ENCODE results near the gene KMT5C.

The KMT5C gene

GRCh38 chr19:55353803-55354697 lies 14.4 kb downstream of the KMT5C start:
- Histone ChIP-seq H3K4me1 (ENCODE audit: control insufficient read depth in 1 of 2, insufficient read depth in 2 of 2, low read length in 2 of 2) (peaks cover 17 to 28% of the 10 kb centered on the region in 2 donors), H3K27me3 (ENCODE audit: control insufficient read depth in 1 of 2, insufficient read depth in 2 of 2, low read length in 2 of 2) (peaks cover 27 to 36% of the 10 kb centered on the region in 2 donors), H3K27ac (ENCODE audit: low read depth, low read length) (no peak overlapping the region), H3K36me3 (ENCODE audit: control insufficient read depth in 1 of 2, insufficient read depth in 2 of 2, low read length in 2 of 2) (no peaks in the 10 kb centered on the region), H3K9ac (ENCODE audit: low read depth in 1 of 2, low read length in 2 of 2) (no peak overlapping the region), H3K9me3 (ENCODE audit: control insufficient read depth in 1 of 2, low read length in 2 of 2) (no peaks in the 10 kb centered on the region), H3K4me3 (ENCODE audit: low read depth in 1 of 2, low read length in 2 of 2) (peak overlapping the region; percentile 48 to 63)

- Histone ChIP-seq H3K27ac (ENCODE audit: low read depth, low read length) (no peak within 1 kb of the TSS), H3K9ac (ENCODE audit: low read depth in 1 of 2, low read length in 2 of 2) (no peak within 1 kb of the TSS), H3K36me3 (ENCODE audit: control insufficient read depth in 1 of 2, insufficient read depth in 2 of 2, low read length in 2 of 2) (no peaks in the 10 kb centered on the region), H3K4me3 (ENCODE audit: low read depth in 1 of 2, low read length in 2 of 2) (peak within 1 kb of the TSS; percentile 48 to 63), H3K27me3 (ENCODE audit: control insufficient read depth in 1 of 2, insufficient read depth in 2 of 2, low read length in 2 of 2) (peaks cover 27 to 36% of the 10 kb centered on the region in 2 donors), H3K9me3 (ENCODE audit: control insufficient read depth in 1 of 2, low read length in 2 of 2) (no peaks in the 10 kb centered on the region), H3K4me1 (ENCODE audit: control insufficient read depth in 1 of 2, insufficient read depth in 2 of 2, low read length in 2 of 2) (peaks cover 17 to 28% of the 10 kb centered on the region in 2 donors)
Observed at GRCh38 chr19:55354698-55355212, 15.1 kb downstream of the KMT5C start, which contains the start of gene COX6B2. Gene COX6B2 (minus strand): TSS chr19:55354719. CDS start chr19:55354521, 198 bp downstream.

GRCh38 chr19:55355213-55355821 lies 15.6 kb downstream of the KMT5C start:
- Histone ChIP-seq H3K27me3 (ENCODE audit: control insufficient read depth in 1 of 2, insufficient read depth in 2 of 2, low read length in 2 of 2) (peaks cover 27 to 36% of the 10 kb centered on the region in 2 donors), H3K27ac (ENCODE audit: low read depth, low read length) (no peak overlapping the region)

GRCh38 chr19:55358493-55358892 lies 18.8 kb downstream of the KMT5C start:
- H3K27me3 ChIP-seq (ENCODE audit: control insufficient read depth in 1 of 2, insufficient read depth in 2 of 2, low read length in 2 of 2): peaks cover 7 to 9% of the 10 kb centered on the region in 2 donors
- H3K27ac ChIP-seq (ENCODE audit: low read depth, low read length): no peak overlapping the region
- H3K9ac ChIP-seq (ENCODE audit: low read depth in 1 of 2, low read length in 2 of 2): no peak overlapping the region
- no peak overlapping the region for H3K4me3 ChIP-seq (ENCODE audit: low read depth in 1 of 2, low read length in 2 of 2)
- H3K4me1 ChIP-seq (ENCODE audit: control insufficient read depth in 1 of 2, insufficient read depth in 2 of 2, low read length in 2 of 2): peaks cover 2 to 4% of the 10 kb centered on the region in 2 donors
- no peaks in the 10 kb centered on the region for H3K9me3 ChIP-seq (ENCODE audit: control insufficient read depth in 1 of 2, low read length in 2 of 2)
- no peaks in the 10 kb centered on the region for H3K36me3 ChIP-seq (ENCODE audit: control insufficient read depth in 1 of 2, insufficient read depth in 2 of 2, low read length in 2 of 2)

More at GRCh38 chr19:55355213-55355821, 15.6 kb downstream of the KMT5C start:
- Histone ChIP-seq H3K9ac (ENCODE audit: low read depth in 1 of 2, low read length in 2 of 2) (no peak overlapping the region), H3K4me3 (ENCODE audit: low read depth in 1 of 2, low read length in 2 of 2) (no peak overlapping the region), H3K36me3 (ENCODE audit: control insufficient read depth in 1 of 2, insufficient read depth in 2 of 2, low read length in 2 of 2) (no peaks in the 10 kb centered on the region), H3K9me3 (ENCODE audit: control insufficient read depth in 1 of 2, low read length in 2 of 2) (no peaks in the 10 kb centered on the region), H3K4me1 (ENCODE audit: control insufficient read depth in 1 of 2, insufficient read depth in 2 of 2, low read length in 2 of 2) (peaks cover 17 to 28% of the 10 kb centered on the region in 2 donors)

- Histone ChIP-seq H3K27me3 (ENCODE audit: control insufficient read depth in 1 of 2, insufficient read depth in 2 of 2, low read length in 2 of 2) (peaks cover 5 to 7% of the 10 kb centered on the region in 2 donors), H3K4me3 (ENCODE audit: low read depth in 1 of 2, low read length in 2 of 2) (no peak overlapping the region), H3K9me3 (ENCODE audit: control insufficient read depth in 1 of 2, low read length in 2 of 2) (no peaks in the 10 kb centered on the region), H3K27ac (ENCODE audit: low read depth, low read length) (no peak overlapping the region), H3K9ac (ENCODE audit: low read depth in 1 of 2, low read length in 2 of 2) (no peak overlapping the region), H3K4me1 (ENCODE audit: control insufficient read depth in 1 of 2, insufficient read depth in 2 of 2, low read length in 2 of 2) (no peaks in the 10 kb centered on the region), H3K36me3 (ENCODE audit: control insufficient read depth in 1 of 2, insufficient read depth in 2 of 2, low read length in 2 of 2) (no peaks in the 10 kb centered on the region)
Observed at GRCh38 chr19:55358943-55359908, 19.6 kb downstream of the KMT5C start.

- Histone ChIP-seq H3K27me3 (ENCODE audit: control insufficient read depth in 1 of 2, insufficient read depth in 2 of 2, low read length in 2 of 2) (peaks cover 0 to 3% of the 10 kb centered on the region in 2 donors), H3K9ac (ENCODE audit: low read depth in 1 of 2, low read length in 2 of 2) (no peak overlapping the region), H3K9me3 (ENCODE audit: control insufficient read depth in 1 of 2, low read length in 2 of 2) (no peaks in the 10 kb centered on the region)
Observed at GRCh38 chr19:55360902-55361301, 21.2 kb downstream of the KMT5C start.

GRCh38 chr19:55362174-55362989 lies 22.7 kb downstream of the KMT5C start:
- Histone ChIP-seq H3K4me3 (ENCODE audit: low read depth in 1 of 2, low read length in 2 of 2) (no peak overlapping the region), H3K4me1 (ENCODE audit: control insufficient read depth in 1 of 2, insufficient read depth in 2 of 2, low read length in 2 of 2) (no peaks in the 10 kb centered on the region), H3K27ac (ENCODE audit: low read depth, low read length) (no peak overlapping the region), H3K36me3 (ENCODE audit: control insufficient read depth in 1 of 2, insufficient read depth in 2 of 2, low read length in 2 of 2) (no peaks in the 10 kb centered on the region), H3K9me3 (ENCODE audit: control insufficient read depth in 1 of 2, low read length in 2 of 2) (no peaks in the 10 kb centered on the region), H3K9ac (ENCODE audit: low read depth in 1 of 2, low read length in 2 of 2) (no peak overlapping the region), H3K27me3 (ENCODE audit: control insufficient read depth in 1 of 2, insufficient read depth in 2 of 2, low read length in 2 of 2) (no peaks in the 10 kb centered on the region)

More at GRCh38 chr19:55360902-55361301, 21.2 kb downstream of the KMT5C start:
- H3K36me3 ChIP-seq (ENCODE audit: control insufficient read depth in 1 of 2, insufficient read depth in 2 of 2, low read length in 2 of 2): no peaks in the 10 kb centered on the region
- H3K27ac ChIP-seq (ENCODE audit: low read depth, low read length): no peak overlapping the region
- H3K4me1 ChIP-seq (ENCODE audit: control insufficient read depth in 1 of 2, insufficient read depth in 2 of 2, low read length in 2 of 2): no peaks in the 10 kb centered on the region
- no peak overlapping the region for H3K4me3 ChIP-seq (ENCODE audit: low read depth in 1 of 2, low read length in 2 of 2)

- Histone ChIP-seq H3K4me3 (ENCODE audit: low read depth in 1 of 2, low read length in 2 of 2) (no peak within 1 kb of the TSS), H3K9me3 (ENCODE audit: control insufficient read depth in 1 of 2, low read length in 2 of 2) (no peaks in the 10 kb centered on the region), H3K4me1 (ENCODE audit: control insufficient read depth in 1 of 2, insufficient read depth in 2 of 2, low read length in 2 of 2) (no peaks in the 10 kb centered on the region), H3K27me3 (ENCODE audit: control insufficient read depth in 1 of 2, insufficient read depth in 2 of 2, low read length in 2 of 2) (peaks cover under 1 to 4% of the 10 kb centered on the region in 2 donors), H3K36me3 (ENCODE audit: control insufficient read depth in 1 of 2, insufficient read depth in 2 of 2, low read length in 2 of 2) (no peaks in the 10 kb centered on the region), H3K9ac (ENCODE audit: low read depth in 1 of 2, low read length in 2 of 2) (no peak within 1 kb of the TSS), H3K27ac (ENCODE audit: low read depth, low read length) (no peak within 1 kb of the TSS)
Observed at GRCh38 chr19:55362990-55363716, 23.5 kb downstream of the KMT5C start, which contains the start of gene GARIN5B. Gene GARIN5B (minus strand): TSS chr19:55363260. CDS start chr19:55363066, 194 bp downstream.

Measured in duodenal mucosa (tissue), 2 donors.